ENCODE results near the gene KRTAP26-1.

KRTAP26-1 gene

DNA sequence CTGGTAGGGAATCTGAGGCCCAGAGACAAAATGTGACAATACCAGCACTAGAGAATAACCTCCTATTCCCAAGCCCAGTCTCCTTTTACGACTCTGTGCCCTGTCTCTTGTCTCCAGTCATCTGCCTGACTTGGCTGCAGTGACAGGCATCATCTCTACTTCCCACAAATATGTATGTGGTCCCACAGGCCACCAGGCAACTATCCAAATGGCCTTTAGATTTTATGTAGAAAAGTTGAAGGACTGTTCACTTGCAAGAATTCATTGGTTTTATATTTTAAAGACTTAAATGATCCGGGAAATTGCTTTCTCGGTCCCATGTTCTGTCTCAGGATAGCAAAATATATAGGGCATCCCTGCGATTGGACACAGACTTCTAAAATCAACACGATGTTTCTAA lies 49.0 kb downstream of the KRTAP26-1 start:
- DNase-seq (ENCODE audit: low spot score) = no peak

DNA sequence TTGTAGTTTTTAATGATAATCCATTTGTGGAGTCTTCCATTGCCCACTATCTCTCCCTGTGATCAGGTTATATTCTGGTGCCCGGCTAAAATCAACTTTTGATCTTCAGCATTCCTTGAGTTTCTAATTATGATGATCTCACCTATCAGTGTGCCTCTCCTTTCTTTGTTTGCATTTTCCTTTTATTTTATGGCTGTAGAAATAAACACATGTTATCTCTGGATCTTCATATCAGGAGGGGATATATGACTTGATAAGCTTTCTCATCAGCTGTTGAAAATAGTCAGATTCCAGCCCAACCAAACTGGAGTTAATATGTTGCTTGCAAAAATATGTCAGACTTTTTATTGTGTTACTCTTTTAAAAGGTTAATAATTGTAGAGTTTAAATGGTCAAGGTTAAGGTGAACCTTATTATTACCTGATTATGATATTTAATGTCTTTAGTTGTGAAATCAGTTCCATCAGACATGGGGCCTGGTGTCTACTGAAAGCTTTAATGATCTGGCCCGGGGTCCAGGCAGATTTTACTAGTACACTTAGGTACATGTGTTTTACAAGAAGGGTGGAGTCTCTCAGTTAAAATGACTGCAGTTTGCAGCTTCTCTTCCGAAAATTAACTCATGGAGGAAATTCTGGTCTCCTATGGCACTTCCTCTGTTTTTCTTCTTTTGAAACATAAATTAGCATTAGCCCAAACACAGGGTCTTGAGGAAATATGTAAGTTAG lies 50.1 kb downstream of the KRTAP26-1 start:
- no peak for DNase-seq (ENCODE audit: low spot score)
